ENCODE measurements around the gene AP1G2.

DNA sequence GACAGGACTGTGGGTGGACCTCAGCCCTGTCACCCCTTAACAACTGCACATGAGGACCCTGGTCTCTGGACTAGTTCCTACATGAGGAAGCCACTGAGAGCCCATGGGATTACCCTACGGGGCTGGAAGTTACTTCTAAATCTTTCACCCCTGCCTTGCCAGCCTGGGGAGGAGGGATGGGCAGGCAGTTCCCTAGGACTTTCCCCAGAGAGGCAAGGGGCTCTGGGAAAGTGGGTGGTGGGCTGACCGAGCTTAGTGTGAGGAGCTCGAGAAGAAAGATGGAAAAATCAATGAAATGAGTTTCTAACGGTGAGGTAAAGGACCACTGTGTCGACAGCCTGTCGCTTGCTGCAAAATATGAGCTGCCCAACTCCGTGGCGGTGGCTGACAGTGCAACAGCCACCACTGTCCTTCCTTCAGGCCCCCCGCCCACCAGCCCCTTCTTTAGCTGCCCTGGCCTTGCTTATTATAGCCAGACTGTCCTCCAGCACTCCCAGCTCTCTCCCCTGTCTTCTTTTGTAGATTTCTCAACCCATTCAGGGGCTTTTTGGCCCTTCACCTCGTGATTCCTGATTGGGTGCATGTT lies 21.0 kb downstream of the AP1G2 start:
- TF ChIP-seq, protein P1, sequence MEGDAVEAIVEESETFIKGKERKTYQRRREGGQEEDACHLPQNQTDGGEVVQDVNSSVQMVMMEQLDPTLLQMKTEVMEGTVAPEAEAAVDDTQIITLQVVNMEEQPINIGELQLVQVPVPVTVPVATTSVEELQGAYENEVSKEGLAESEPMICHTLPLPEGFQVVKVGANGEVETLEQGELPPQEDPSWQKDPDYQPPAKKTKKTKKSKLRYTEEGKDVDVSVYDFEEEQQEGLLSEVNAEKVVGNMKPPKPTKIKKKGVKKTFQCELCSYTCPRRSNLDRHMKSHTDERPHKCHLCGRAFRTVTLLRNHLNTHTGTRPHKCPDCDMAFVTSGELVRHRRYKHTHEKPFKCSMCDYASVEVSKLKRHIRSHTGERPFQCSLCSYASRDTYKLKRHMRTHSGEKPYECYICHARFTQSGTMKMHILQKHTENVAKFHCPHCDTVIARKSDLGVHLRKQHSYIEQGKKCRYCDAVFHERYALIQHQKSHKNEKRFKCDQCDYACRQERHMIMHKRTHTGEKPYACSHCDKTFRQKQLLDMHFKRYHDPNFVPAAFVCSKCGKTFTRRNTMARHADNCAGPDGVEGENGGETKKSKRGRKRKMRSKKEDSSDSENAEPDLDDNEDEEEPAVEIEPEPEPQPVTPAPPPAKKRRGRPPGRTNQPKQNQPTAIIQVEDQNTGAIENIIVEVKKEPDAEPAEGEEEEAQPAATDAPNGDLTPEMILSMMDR (IDR thresholded peaks at IDR 0.05): no peak
- no peak for TF ChIP-seq POLR2A (IDR thresholded peaks at IDR 0.05)
- no peak for TF ChIP-seq POLR2AphosphoS5 (IDR thresholded peaks at IDR 0.05)

All from upper lobe of left lung (tissue), 4 donors.